Keratinocyte (primary cell): ENCODE results near the gene WDFY2.

Experiments
- CTCF ChIP-seq, 3 experiments: IDR thresholded peaks in 1 of 3; conservative IDR thresholded peaks in 1 of 3; optimal IDR thresholded peaks in 1 of 3; 2 replicates in 2 of 3; 3 replicates in 1 of 3; pipeline versions ENCODE3 to v1.5.1; 2011; ENCODE audit warnings: low read length in 3 of 3, mild to moderate bottlenecking in 3 of 3, moderate library complexity in 2 of 3, control low read depth in 1 of 3, inconsistent platforms in 1 of 3; ENCODE audit not compliant: insufficient read depth in 2 of 3; ENCODE audit errors: extremely low read depth in 1 of 3
- EZH2 ChIP-seq: IDR thresholded peaks from one replicate; pipeline ENCODE4 v1.6.1; 2012; ENCODE audit warnings: inconsistent platforms, mild to moderate bottlenecking, low read length, moderate library complexity

- TF ChIP-seq CTCF (optimal IDR thresholded peaks at IDR 0.05 in 1 of 3, IDR thresholded peaks at IDR 0.05 in 1 of 3, conservative IDR thresholded peaks at IDR 0.05 in 1 of 3; ENCODE audit: extremely low read depth in 1 of 3, insufficient read depth in 2 of 3, low read length in 3 of 3) = no peak
- TF ChIP-seq EZH2 = no peak
Observed at GRCh38 chr13:51771418-51772104, 187.3 kb downstream of the WDFY2 start.
